Measurements from ENCODE around the gene CFAP161. TPM values are rescaled to one million over a fixed set of nuclear protein-coding genes. Genes with fewer than 3 reads are reported as not detected.

The CFAP161 gene
- total and polyA plus RNA-seq, 4 donors = 0.75 to 0.84 TPM; not detected in 2

DNA sequence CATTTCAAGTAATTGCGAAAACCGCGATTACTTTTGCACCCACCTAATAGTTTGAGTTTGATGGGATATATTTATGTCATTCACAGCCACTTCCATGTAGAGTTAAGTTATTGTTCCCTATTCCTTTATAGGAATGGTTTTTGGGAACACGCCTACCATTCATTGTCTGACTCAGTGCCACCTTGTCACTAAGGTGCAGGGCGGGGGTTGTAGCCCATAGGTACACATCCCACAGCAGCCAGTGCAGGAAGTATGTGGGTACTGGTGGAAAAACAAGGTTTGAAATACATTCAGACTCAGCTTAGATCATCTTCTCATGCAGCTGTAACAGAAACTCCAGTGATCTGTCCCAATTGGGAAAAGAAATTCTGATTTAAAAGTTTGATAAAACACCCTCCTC lies 48.2 kb upstream of the CFAP161 start:
- Histone ChIP-seq H3K9ac (ENCODE audit: low read depth in 1 of 2, low read length in 2 of 2) (no peak overlapping the region), H3K4me1 (ENCODE audit: control insufficient read depth in 4 of 4, insufficient read depth in 4 of 4, low read length in 3 of 4) (peaks cover 0 to 10% (median 5%) of the 10 kb centered on the region in 4 donors), H3K4me3 (ENCODE audit: low read depth in 1 of 3, low read length in 3 of 3) (no peak overlapping the region), H3K27ac (ENCODE audit: low read depth in 1 of 2, low read length in 2 of 2) (no peak overlapping the region), H3K36me3 (ENCODE audit: control insufficient read depth in 4 of 4, insufficient read depth in 3 of 4, low read depth in 1 of 4, low read length in 3 of 4) (no peaks in the 10 kb centered on the region), H3K27me3 (ENCODE audit: control insufficient read depth in 4 of 4, insufficient read depth in 4 of 4, low read length in 3 of 4) (no peaks in the 10 kb centered on the region), H3K9me3 (ENCODE audit: control insufficient read depth in 4 of 4, low read length in 3 of 4) (no peaks in the 10 kb centered on the region)
- TF ChIP-seq FOXA1 (IDR thresholded peaks at IDR 0.05) = no peak
- TF ChIP-seq GABPA (IDR thresholded peaks at IDR 0.05 in 1 of 2, conservative IDR thresholded peaks at IDR 0.05 in 1 of 2) = no peak
- TF ChIP-seq, protein P1, sequence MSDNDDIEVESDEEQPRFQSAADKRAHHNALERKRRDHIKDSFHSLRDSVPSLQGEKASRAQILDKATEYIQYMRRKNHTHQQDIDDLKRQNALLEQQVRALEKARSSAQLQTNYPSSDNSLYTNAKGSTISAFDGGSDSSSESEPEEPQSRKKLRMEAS (IDR thresholded peaks at IDR 0.05) = no peak
- TF ChIP-seq, protein P2, sequence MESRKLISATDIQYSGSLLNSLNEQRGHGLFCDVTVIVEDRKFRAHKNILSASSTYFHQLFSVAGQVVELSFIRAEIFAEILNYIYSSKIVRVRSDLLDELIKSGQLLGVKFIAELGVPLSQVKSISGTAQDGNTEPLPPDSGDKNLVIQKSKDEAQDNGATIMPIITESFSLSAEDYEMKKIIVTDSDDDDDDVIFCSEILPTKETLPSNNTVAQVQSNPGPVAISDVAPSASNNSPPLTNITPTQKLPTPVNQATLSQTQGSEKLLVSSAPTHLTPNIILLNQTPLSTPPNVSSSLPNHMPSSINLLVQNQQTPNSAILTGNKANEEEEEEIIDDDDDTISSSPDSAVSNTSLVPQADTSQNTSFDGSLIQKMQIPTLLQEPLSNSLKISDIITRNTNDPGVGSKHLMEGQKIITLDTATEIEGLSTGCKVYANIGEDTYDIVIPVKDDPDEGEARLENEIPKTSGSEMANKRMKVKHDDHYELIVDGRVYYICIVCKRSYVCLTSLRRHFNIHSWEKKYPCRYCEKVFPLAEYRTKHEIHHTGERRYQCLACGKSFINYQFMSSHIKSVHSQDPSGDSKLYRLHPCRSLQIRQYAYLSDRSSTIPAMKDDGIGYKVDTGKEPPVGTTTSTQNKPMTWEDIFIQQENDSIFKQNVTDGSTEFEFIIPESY (IDR thresholded peaks at IDR 0.05) = no peak
- no peak for TF ChIP-seq RAD21 (IDR thresholded peaks at IDR 0.05)
- TF ChIP-seq RXRA (IDR thresholded peaks at IDR 0.05) = no peak
- no peak for TF ChIP-seq NR2F2 (IDR thresholded peaks at IDR 0.05)
- no peak for TF ChIP-seq YY1 (IDR thresholded peaks at IDR 0.05)
- TF ChIP-seq, protein P3, sequence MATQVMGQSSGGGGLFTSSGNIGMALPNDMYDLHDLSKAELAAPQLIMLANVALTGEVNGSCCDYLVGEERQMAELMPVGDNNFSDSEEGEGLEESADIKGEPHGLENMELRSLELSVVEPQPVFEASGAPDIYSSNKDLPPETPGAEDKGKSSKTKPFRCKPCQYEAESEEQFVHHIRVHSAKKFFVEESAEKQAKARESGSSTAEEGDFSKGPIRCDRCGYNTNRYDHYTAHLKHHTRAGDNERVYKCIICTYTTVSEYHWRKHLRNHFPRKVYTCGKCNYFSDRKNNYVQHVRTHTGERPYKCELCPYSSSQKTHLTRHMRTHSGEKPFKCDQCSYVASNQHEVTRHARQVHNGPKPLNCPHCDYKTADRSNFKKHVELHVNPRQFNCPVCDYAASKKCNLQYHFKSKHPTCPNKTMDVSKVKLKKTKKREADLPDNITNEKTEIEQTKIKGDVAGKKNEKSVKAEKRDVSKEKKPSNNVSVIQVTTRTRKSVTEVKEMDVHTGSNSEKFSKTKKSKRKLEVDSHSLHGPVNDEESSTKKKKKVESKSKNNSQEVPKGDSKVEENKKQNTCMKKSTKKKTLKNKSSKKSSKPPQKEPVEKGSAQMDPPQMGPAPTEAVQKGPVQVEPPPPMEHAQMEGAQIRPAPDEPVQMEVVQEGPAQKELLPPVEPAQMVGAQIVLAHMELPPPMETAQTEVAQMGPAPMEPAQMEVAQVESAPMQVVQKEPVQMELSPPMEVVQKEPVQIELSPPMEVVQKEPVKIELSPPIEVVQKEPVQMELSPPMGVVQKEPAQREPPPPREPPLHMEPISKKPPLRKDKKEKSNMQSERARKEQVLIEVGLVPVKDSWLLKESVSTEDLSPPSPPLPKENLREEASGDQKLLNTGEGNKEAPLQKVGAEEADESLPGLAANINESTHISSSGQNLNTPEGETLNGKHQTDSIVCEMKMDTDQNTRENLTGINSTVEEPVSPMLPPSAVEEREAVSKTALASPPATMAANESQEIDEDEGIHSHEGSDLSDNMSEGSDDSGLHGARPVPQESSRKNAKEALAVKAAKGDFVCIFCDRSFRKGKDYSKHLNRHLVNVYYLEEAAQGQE (IDR thresholded peaks at IDR 0.05) = no peak
- no peak for TF ChIP-seq SP1 (IDR thresholded peaks at IDR 0.05)
- TF ChIP-seq, protein P4, sequence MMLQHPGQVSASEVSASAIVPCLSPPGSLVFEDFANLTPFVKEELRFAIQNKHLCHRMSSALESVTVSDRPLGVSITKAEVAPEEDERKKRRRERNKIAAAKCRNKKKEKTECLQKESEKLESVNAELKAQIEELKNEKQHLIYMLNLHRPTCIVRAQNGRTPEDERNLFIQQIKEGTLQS (IDR thresholded peaks at IDR 0.05) = no peak
- no peak for DNase-seq (ENCODE audit: low spot score)
- 92% methylated on average over 5 of the region's 5 CpGs for WGBS

DNA sequence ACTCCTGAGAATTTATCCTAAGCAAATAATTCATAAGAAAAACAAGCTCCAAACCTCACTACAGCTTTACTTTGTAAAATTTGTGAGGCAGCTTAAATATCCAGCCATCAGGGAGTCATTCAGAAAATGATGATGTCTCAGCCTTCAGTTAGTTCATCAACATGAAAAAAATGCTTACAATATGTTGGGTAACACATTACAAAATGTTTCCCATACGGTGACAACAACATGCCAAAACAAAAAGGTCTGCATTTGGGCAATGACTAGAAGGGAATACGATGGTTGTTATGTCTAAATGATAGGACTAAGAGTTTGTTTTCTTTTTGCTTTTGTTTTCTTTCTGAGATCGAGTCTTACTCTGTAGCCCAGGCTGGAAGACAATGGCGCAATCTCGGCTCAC lies 47.0 kb upstream of the CFAP161 start:
- Histone ChIP-seq H3K9me3 (ENCODE audit: control insufficient read depth in 4 of 4, low read length in 3 of 4) (no peaks in the 10 kb centered on the region), H3K9ac (ENCODE audit: low read depth in 1 of 2, low read length in 2 of 2) (no peak overlapping the region), H3K4me3 (ENCODE audit: low read depth in 1 of 3, low read length in 3 of 3) (no peak overlapping the region), H3K36me3 (ENCODE audit: control insufficient read depth in 4 of 4, insufficient read depth in 3 of 4, low read depth in 1 of 4, low read length in 3 of 4) (no peaks in the 10 kb centered on the region), H3K27ac (ENCODE audit: low read depth in 1 of 2, low read length in 2 of 2) (no peak overlapping the region), H3K4me1 (ENCODE audit: control insufficient read depth in 4 of 4, insufficient read depth in 4 of 4, low read length in 3 of 4) (peaks cover 0 to 10% (median 5%) of the 10 kb centered on the region in 4 donors), H3K27me3 (ENCODE audit: control insufficient read depth in 4 of 4, insufficient read depth in 4 of 4, low read length in 3 of 4) (no peaks in the 10 kb centered on the region)
- TF ChIP-seq FOXA2 (IDR thresholded peaks at IDR 0.05) = no peak
- TF ChIP-seq, protein P5, sequence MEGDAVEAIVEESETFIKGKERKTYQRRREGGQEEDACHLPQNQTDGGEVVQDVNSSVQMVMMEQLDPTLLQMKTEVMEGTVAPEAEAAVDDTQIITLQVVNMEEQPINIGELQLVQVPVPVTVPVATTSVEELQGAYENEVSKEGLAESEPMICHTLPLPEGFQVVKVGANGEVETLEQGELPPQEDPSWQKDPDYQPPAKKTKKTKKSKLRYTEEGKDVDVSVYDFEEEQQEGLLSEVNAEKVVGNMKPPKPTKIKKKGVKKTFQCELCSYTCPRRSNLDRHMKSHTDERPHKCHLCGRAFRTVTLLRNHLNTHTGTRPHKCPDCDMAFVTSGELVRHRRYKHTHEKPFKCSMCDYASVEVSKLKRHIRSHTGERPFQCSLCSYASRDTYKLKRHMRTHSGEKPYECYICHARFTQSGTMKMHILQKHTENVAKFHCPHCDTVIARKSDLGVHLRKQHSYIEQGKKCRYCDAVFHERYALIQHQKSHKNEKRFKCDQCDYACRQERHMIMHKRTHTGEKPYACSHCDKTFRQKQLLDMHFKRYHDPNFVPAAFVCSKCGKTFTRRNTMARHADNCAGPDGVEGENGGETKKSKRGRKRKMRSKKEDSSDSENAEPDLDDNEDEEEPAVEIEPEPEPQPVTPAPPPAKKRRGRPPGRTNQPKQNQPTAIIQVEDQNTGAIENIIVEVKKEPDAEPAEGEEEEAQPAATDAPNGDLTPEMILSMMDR (IDR thresholded peaks at IDR 0.05; ENCODE audit: low read depth, low read length, missing input control) = no peak
- WGBS = 56% methylated on average over 5 of the region's 5 CpGs
- no peak for DNase-seq (ENCODE audit: low spot score)

All from liver (tissue), 9 donors.